Thoracic aorta (tissue), 2 donors: ENCODE data around the gene MFN2. TPM values are rescaled to one million over a fixed set of nuclear protein-coding genes. Genes with fewer than 3 reads are reported as not detected.
"Not testable (repeated sequence)": the region's sequence is repeated elsewhere in the genome, so short reads cannot be mapped to it uniquely, and the experiment has no call there.

ENCODE experiments used
- ATAC-seq: fragments of 150-250 bp; one replicate; pipeline ENCODE4 v1.8.0; 2017; ENCODE audit warnings: low read depth; ENCODE audit not compliant: insufficient number of reproducible peaks, low FRiP score
- DNase-seq: peaks from one replicate; pipeline ENCODE4 v3.0.0-alpha.2; 2020; ENCODE audit warnings: low spot score
- H3K27ac ChIP-seq, 2 donors: fragments of 200-600 bp; sonication (generic); 1 replicate in 1 of 2; 2 replicates in 1 of 2; pipeline ENCODE4 v1.5.1; 2016; ENCODE audit warnings: mild to moderate bottlenecking in 2 of 2, moderate library complexity in 2 of 2
- H3K27me3 ChIP-seq: fragments of 200-600 bp; sonication (generic); replicated peaks from 2 replicates; pipeline ENCODE4 v1.6.0; 2016; ENCODE audit warnings: mild to moderate bottlenecking; ENCODE audit not compliant: insufficient read depth
- H3K36me3 ChIP-seq: fragments of 200-600 bp; sonication (generic); one replicate; pipeline ENCODE4 v1.5.1; 2016
- H3K4me1 ChIP-seq, 2 donors: fragments of 200-600 bp; sonication (generic); 1 replicate in 1 of 2; 2 replicates in 1 of 2; pipeline versions ENCODE4 v1.5.1 to v1.6.0; 2016; ENCODE audit warnings: low read depth in 2 of 2, mild to moderate bottlenecking in 1 of 2; ENCODE audit not compliant: control insufficient read depth in 1 of 2
- H3K4me3 ChIP-seq: fragments of 200-600 bp; sonication (generic); 2 replicates; pipeline ENCODE4 v1.5.1; 2016; ENCODE audit warnings: mild to moderate bottlenecking
- H3K9me3 ChIP-seq: fragments of 200-600 bp; sonication (generic); 2 replicates; pipeline ENCODE4 v1.5.1; 2016
- total RNA-seq, 2 donors: library from RNA; depleted of rRNA; stranded (reverse); fragments of >200 nt; gene quantifications; one replicate each; pipeline versions ENCODE4 v1.1.0 to v1.2.3, GENCODE V29; 2016
- TF ChIP-seq, protein P1 (sequence below): fragments of 200-600 bp; sonication (generic); IDR thresholded peaks from one replicate; pipeline ENCODE4 v1.5.1; 2019; ENCODE audit warnings: antibody characterized with exemption

MFN2 gene
- total RNA-seq, 2 donors from 2014 or later: 48.7 to 50.1 TPM

DNA sequence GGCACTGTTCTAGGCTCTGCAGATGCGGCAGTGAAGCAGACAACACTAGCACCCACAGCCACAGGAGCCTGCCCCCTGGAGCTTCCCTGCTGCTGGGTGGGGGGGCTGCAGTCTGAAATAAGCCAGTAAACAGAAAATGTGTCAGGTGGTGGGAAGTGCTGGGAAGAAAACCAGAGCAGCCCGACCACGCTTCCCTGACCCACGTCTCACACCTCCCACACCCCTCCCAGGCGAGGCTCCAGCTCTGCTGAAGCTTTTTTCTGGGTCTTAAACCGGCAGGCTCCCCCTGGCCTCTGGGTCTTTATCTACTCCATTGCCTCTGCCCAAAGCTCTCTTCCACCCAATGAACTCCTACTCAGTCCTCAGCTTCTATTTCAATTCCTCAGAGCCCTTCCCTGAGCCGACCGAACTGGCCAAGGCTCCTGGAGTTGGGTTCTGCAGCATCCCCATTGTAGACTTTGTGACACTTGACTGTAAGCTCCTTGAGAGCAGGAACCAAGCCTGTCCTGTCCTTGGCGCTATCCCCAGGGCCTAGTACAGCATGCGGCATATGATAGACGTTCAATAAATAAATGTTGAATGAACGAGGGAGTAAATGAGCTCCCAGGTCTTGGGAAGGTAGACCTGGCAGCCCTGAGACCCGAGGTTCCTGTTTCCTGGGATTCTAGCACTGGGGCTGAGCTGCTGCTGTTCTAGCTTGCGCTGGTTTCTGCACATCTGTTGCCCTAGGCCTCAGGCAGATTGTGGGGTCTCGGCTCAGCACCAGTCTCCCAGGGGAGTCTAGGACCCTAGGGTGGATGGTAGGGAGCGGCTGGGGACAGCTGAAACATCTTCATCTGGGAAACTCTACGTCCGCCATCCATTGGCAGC is 57.5 kb downstream of the MFN2 start:
- H3K4me1 ChIP-seq: peaks cover 0 to 6% of the 10 kb centered on the region in 2 donors
- H3K36me3 ChIP-seq: no peaks in the 10 kb centered on the region
- DNase-seq: no peak
- H3K9me3 ChIP-seq: no peaks in the 10 kb centered on the region
- H3K27ac ChIP-seq: no peak overlapping the region
- no peaks in the 10 kb centered on the region for H3K27me3 ChIP-seq
- ATAC-seq: no peak
- TF ChIP-seq, protein P1, sequence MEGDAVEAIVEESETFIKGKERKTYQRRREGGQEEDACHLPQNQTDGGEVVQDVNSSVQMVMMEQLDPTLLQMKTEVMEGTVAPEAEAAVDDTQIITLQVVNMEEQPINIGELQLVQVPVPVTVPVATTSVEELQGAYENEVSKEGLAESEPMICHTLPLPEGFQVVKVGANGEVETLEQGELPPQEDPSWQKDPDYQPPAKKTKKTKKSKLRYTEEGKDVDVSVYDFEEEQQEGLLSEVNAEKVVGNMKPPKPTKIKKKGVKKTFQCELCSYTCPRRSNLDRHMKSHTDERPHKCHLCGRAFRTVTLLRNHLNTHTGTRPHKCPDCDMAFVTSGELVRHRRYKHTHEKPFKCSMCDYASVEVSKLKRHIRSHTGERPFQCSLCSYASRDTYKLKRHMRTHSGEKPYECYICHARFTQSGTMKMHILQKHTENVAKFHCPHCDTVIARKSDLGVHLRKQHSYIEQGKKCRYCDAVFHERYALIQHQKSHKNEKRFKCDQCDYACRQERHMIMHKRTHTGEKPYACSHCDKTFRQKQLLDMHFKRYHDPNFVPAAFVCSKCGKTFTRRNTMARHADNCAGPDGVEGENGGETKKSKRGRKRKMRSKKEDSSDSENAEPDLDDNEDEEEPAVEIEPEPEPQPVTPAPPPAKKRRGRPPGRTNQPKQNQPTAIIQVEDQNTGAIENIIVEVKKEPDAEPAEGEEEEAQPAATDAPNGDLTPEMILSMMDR: no peak
- H3K4me3 ChIP-seq: no peak overlapping the region

DNA sequence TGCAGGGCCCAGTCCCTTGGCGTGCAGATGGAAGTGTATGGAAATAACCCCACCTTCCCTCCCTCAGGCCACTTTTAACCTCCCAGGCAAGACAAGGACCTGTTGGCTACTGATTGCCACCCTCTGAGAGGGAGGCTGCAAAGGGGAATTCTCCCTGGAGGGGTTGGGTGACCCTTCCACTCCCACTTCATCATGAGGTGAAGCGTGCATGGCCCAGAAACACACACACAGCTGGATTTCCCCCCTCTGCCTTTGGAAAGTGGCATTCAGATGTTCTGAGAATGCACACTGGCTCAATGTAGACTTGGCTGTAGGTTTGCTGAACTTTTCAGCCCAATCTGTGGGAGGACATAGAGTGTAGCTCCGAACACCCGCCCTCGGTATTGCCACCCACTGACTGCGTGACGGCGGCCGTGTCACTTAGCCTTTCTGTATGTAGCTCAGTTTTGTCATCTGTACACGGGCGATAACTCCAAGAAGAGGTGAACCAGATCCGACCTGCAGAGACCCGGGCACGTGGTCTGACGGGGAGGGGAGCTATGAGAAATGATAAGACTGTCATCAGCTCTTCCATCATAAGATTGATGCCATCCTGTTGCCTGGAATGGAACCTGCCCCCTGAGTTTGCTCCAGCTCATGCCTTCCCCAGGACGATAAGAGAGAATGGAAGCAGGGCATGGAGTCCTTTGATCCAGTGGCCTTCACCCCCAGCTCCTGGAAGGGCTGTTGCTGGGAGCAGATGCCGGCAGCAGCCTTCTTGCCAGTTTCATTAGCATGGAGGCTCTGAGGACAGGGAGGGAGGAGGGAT is 58.3 kb downstream of the MFN2 start:
- H3K4me1 ChIP-seq: peaks cover 0 to 6% of the 10 kb centered on the region in 2 donors
- H3K4me3 ChIP-seq: no peak overlapping the region
- no peak overlapping the region for H3K27ac ChIP-seq
- no peaks in the 10 kb centered on the region for H3K27me3 ChIP-seq
- DNase-seq (no peak), ATAC-seq (no peak)
- TF ChIP-seq, protein P1: no peak
- H3K9me3 ChIP-seq: no peaks in the 10 kb centered on the region
- H3K36me3 ChIP-seq: no peaks in the 10 kb centered on the region

DNA sequence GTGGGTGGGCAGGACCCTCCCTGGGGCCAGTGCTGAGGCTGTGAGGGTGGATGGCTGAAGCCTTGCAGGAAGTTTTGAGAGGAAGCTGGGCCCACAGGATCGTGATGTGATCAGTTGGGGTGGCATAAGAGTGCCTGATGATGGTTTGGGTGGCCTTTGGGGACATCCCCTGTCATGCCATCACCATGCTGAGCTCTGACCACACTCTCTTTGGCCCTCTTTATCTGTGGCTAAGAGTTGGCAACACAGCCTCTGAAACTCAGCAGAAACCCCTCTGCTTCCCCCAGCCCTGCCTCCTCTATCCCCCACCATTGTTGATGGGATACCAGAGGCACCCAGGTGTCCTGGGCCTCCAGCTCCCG is 58.9 kb downstream of the MFN2 start:
- TF ChIP-seq, protein P1: no peak
- no peak overlapping the region for H3K4me3 ChIP-seq
- no peak for ATAC-seq

DNA sequence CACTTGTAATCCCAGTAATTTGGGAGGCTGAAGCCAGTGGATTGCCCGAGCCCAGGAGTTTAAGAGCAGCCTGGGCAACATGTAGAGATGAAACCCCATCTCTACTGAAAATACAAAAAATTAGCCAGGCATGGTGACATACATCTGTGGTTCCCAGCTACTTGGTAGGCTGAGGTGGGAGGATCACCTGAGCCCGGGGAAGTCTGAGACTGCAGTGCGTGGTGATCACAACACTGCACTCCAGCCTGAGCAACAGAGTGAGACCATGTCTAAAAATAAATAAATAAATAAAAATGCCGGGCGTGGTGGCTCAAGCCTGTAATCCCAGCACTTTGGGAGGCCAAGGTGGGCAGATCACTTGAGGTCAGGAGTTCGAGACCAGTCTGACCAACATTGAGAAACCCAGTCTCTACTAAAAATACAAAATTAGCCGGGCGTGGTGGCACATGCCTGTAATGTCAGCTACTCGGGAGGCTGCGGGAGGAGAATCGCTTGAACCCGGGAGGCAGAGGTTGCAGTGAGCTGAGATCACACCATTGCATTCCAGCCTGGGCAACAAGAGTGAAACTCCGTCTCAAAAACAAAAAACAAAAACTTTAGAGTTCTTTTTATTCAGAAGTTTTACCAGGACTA is 59.7 kb downstream of the MFN2 start:
- H3K4me3 ChIP-seq, H3K9me3 ChIP-seq, H3K36me3 ChIP-seq, H3K27me3 ChIP-seq, H3K4me1 ChIP-seq, H3K27ac ChIP-seq, ATAC-seq, DNase-seq: not testable (repeated sequence)

More for the DNA sequence above, 58.9 kb downstream of the MFN2 start:
- Histone ChIP-seq H3K9me3 (no peaks in the 10 kb centered on the region), H3K4me1 (peaks cover 0 to 4% of the 10 kb centered on the region in 2 donors), H3K27ac (no peak overlapping the region), H3K27me3 (no peaks in the 10 kb centered on the region), H3K36me3 (no peaks in the 10 kb centered on the region)
- no peak for DNase-seq

DNA sequence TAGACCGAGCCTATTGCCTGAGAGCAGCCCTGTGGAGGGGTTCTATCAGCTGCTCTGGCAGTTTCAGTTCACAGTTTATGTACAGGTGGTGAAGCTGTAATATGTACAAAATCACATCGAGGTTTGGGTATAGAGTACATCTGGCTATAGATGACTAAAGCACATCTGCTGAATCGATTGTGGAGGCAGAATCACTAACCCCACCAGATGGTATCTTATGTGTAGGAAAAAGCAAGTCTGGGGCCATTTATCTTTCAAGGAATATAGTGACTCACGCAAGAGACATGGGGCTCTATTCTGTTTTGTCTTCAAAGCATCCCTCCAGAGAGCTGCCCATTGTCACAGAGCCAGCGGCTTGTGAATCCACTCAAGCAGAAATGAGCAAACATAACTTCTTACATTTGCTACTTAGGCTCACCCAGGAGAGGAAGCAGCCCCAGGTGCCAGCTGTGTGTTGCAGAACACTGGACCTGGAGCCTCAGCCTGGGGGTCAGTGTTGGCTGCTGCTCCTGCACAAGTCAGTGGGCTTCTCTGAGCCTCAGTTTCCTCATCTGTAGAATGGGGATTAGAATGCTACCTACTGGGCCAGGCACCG is 60.3 kb downstream of the MFN2 start:
- TF ChIP-seq, protein P1: no peak
- Histone ChIP-seq H3K36me3 (no peaks in the 10 kb centered on the region), H3K27me3 (no peaks in the 10 kb centered on the region), H3K9me3 (no peaks in the 10 kb centered on the region), H3K4me1 (no peaks in the 10 kb centered on the region), H3K4me3 (no peak overlapping the region), H3K27ac (no peak overlapping the region)
- DNase-seq (no peak), ATAC-seq (no peak)

DNA sequence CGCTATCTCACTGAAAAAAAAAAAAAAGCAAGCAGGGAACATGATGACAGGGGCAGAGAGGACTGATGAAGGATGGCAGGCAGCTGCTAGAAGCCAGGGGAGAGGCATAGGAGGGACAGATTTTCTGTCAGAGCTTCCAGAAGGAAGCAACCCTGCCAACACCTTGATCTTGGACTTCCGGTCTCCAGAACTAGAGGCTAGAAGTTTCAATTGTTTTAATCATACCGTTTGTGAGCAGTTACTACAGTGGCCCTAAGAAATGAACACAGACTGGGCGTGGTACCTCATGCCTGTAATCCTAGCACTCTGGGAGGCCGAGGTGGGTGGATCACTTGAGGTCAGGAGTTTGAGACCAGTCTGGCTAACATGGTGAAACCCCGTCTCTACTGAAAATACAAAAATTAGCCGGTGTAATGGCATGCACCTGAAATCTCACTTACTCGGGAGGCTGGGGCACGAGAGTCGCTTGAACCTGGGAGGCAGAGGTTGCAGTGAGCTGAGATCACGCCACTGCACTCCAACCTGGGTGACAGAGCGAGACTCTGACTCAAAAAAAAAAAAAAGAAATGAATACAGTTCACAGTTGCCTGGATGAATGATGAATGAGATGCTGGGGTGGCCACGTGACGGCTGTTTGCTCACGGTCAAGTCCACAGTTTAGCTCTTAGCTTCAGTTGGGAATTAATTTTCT is 64.1 kb downstream of the MFN2 start:
- not testable (repeated sequence) for ATAC-seq, H3K4me3 ChIP-seq

More for the DNA sequence above, 64.1 kb downstream of the MFN2 start:
- not testable (repeated sequence) for H3K4me1 ChIP-seq, DNase-seq, H3K36me3 ChIP-seq, H3K27me3 ChIP-seq, H3K9me3 ChIP-seq, H3K27ac ChIP-seq
